Midbrain (tissue), 1 donor: ENCODE data around the gene GPRC5B.

Source experiments
- DNase-seq: peaks from one replicate; lab custom pipeline; 2025; lab: John Stamatoyannopoulos, UW

The GPRC5B gene

DNA sequence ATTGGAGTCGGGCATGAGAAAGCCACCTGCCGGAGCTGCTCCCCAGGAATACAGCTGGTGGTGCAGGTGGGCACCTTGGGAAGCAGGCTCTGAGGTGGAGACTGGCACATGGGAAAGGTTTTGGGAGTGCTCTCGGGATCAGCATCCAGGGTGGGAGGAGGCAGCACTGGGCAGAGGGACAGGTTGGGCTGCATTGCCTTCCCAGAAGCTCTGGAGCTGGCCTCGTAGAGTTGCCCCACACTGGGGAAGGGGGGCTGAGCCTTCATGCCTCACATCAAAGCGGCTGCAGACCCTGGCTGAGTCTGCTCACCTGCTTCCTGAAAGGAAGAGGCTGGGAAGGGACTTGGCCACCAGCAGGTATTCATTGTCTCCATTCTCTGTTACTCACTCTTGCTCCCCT is 13.5 kb upstream of the GPRC5B start:
- no peak for DNase-seq

DNA sequence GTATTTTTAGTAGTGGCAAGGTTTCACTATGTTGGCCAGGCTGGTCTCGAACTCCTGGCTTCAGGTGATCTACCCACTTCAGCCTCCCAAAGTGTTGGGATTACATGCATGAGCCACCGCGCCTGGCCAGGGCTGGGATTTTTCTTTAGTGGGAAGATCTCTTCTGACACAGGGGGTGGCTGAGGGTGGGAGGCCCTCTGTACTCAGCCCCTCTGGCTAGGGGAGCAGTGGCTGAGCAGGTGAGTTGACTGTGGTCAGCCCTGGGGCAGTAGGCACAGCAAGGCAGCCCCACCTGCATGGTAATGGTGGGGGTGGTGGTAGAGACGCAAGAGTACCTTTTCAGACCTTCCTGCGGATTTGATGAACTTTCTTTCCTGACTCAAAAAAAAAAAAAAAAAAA is 12.3 kb upstream of the GPRC5B start:
- DNase-seq, result no peak

GRCh38 chr16:19894586-19894985 is 9.9 kb upstream of the GPRC5B start:
- no peak for DNase-seq

- no peak for DNase-seq
These were observed 8.3 kb upstream of the GPRC5B start for GRCh38 chr16:19892902-19893301.

DNA sequence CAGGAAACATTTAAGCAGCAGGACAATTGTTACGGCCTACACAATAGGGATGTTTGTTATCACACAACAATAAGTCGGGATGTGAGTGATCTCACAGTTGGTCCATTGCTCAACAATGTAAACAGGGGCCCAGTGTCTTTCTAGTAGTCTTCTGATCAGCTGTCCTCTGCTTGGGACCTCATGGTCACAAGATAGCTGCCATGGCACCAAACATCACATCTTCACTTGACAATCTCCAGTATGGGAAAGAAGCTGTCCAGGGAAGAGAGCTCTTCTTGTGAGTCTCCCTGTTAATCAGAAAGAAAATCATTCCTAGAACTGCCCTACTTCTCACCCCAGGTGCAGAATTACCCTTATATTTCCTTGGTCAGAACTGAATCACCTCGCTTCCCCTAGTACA is 6.3 kb upstream of the GPRC5B start:
- DNase-seq, result no peak

DNA sequence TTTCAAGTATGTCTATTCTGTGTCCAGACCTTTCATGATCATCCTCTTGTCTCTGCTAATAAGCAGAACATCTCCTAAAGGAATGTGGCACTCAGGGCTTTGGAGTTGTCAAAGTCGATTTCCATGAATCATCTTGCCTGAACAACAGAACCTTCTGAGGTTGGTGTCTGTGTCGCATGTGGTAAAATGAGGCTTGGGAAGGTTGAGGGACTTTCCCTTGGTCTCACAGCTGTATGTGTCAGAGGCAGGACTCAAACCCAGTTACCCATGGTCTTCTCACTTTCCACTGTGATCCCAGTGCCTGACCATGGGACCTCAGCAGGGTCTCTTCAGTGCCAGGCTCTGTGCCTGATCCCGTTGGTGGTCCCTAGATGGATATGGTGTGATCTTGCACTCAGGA is 4.2 kb upstream of the GPRC5B start:
- DNase-seq, result no peak

GRCh38 chr16:19886073-19886941 is 1.7 kb upstream of the GPRC5B start:
- DNase-seq, result peak; percentile 87

DNA sequence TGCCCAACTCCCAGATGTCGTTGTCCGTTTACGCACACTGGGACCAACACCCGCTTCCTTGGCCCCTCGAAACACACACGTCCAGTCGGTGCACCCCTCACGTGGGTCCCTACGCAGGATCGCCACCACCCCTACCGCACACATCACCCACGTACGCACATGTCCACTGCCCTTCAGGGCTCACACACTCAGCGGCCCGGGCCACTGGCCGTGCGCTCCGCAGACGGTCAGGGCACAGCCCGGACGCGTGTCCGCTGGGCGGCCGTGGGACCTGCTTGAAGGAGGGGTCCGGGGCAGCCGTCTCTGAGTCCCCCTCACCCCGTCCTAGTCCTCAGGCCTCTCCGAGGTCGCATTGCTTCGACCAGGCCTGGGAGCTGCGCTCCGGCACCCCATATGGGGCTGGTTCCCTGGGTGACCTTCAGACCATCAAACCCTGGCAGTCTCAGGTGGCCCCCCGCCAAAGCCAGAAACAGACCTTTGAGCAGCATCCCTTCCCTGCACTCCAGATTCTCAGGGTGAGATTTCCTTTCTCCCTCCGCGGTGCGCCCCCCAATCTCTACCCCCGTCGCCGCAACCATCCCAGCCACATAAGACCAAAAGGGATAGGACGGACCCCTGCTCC is 914 bp upstream of the GPRC5B start:
- no peak for DNase-seq

- DNase-seq, result no peak
These were observed 622 bp downstream of the GPRC5B start for GRCh38 chr16:19883966-19884485.

GRCh38 chr16:19883296-19883965 is 1.2 kb downstream of the GPRC5B start:
- peak; percentile 86 for DNase-seq

GRCh38 chr16:19882646-19883045 is 2.0 kb downstream of the GPRC5B start:
- DNase-seq, result peak; percentile 53

DNA sequence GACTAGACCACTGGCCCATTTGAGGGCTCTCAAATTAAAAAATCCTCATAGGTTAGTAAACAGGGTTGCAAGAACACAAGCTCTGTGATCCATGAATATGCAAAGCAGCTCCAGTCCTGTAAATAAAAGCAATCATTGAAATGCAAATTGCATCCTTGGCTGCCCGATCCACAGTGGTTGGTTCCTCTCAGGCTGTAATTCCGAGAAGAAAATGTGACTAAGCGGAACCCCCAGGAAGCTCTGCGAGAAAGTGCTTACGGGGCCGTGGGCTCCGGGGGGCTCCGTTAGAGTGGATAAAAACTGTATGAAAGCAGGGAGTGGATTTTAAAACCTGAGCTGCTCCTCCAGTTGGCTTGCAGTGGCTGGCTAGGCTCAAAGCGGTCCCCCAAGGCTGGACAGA is 2.5 kb downstream of the GPRC5B start:
- peak; percentile 83 for DNase-seq

DNA sequence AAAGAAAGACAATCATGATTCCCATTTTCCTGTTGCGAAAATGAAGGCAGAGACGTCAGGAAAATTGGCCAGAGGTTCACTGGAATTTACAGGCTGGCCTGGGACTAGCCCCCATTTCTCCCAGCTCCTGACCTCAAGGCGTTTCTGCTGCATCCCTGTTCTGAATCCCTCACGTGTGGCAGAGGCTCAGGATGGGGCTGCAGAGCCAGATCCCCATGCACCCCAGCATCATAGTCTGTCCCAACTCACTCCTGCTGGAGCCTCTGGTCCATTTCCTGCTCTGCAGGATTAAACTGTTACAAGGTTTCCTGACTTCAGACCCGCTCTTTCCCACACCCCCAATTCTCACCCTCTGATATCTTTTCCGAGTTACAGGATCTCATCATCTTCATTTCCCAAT is 2.9 kb downstream of the GPRC5B start:
- no peak for DNase-seq

DNA sequence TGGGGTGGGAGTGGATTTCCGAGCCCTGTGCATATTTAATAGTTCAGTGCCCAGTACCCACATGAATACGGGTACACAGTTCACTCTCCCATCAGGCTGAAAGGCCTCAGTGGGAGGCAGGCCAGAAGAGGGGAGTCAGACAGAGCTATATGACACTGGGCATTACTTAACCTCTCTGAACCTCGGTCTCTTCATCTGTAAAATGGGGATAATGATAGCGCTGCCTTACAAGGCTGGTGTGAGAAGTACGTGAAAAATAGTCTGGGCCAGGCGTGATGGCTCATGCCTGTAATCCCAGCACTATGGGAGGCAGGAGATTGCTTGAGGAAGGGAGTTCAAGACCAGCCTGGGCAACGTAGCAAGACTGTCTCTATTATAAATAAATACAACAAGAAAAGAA is 3.6 kb downstream of the GPRC5B start:
- DNase-seq, result no peak

- no peak for DNase-seq
These were observed 5.3 kb downstream of the GPRC5B start for GRCh38 chr16:19879241-19879792.

GRCh38 chr16:19878757-19879156 is 5.9 kb downstream of the GPRC5B start:
- DNase-seq, result no peak

DNA sequence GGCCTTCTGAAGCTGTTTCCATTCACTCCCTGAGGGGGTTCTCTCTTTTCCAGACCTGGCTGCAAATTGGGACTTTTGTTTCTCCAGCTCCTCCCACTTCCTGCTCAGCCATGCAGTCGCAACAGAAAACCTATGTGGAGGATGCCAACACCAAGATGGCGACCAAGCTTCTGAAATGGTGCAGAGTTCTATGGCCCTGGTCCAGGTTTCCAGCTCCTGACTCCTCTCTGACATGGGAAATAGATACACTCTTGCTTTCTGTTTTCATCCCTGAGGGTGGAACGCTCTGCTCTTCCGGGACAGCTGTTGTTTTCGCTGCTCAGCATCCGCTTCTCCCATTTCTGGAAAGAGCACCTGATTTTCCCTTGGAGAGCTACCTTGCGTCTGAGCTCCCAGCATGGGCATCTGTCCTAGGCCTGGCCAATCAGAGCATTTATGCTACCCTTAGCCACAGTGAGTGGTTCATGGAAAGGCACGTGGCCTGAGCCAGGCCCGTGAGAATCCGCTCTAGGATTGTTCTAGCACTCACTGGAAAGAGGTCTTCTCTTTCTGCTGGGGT is 8.1 kb downstream of the GPRC5B start:
- DNase-seq, result no peak

DNA sequence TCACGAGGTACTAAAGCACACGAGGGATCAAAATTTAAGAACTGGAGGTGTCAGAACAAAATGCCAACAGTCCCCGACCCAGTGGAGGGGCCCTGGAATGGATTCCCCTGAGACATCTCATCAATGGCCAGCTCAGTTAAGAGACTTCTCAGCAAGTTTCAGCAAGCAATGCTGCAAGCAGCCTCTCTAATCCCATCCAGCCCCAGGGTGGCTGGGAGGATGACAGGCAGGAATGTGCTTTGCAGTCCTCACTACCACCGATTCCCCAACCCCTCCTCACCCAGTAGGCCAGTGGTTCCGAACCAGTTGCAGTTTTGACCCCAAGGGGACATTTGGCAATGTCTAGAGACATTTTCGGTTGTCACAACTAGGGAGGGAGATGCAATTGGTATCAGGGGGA is 8.7 kb downstream of the GPRC5B start:
- no peak for DNase-seq

DNA sequence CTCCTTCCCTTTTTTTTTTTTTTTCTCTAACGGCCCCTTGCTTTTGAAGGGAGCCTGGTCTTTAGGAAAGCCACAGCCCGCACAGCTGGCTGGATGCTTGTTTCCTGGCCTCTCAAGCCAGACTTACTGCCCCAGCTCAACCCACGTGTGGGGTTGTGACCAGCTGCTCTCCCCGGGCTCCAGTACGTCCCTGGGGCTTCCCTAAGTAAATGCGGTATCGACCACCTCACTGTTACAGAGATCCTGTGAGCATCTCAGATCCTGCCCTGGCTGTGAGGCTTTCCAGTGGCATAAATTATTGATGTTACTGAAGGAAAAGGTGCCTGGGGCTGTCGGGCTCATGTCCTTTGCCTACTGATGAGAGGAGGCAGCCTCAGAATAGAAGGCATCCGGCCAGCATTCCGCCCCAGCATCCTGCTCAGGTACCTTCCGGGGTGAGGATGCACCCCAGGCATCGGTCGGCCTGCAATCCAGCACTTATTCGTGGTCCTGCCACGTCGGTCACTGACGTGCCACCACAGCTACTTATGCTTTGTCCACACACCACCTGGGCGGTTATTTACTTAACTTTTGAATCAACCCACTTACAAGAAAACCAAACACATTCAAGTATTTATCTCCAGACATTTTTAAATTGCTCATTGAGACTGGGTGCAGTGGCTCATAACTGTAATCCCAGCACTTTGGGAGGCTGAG is 9.6 kb downstream of the GPRC5B start:
- no peak for DNase-seq

GRCh38 chr16:19874026-19874425 is 10.6 kb downstream of the GPRC5B start:
- DNase-seq, result no peak

DNA sequence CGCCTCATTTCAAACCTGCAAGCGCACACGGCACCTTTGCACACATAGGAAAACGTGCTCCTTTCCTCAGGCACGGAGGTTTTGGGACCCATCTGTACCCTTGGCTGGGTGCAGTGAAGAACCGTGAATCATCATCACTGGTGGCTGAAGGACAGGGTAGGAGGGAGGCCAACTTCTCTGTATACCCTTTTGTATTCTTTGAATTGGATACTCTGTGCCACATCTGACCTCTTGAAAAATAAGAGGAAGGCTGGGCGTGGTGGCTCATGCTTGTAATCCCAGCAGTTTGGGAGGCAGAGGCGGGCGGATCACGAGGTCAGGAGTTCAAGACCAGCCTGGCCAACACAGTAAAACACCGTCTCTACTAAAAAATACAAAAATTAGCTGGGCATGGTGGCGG is 11.7 kb downstream of the GPRC5B start:
- DNase-seq, result peak; percentile 49
